Renal cortical epithelial cell (primary cell): ENCODE measurements around the gene CYFIP2. TPM values are rescaled to one million over a fixed set of nuclear protein-coding genes. Genes with fewer than 3 reads are reported as not detected.

Experiments
- DNase-seq: peaks from one replicate; pipeline ENCODE4 v3.0.0-alpha.2; 2011; ENCODE audit warnings: low read depth
- total RNA-seq: library from RNA; depleted of rRNA; stranded (reverse); fragments of >200 nt; gene quantifications from 2 replicates; pipeline ENCODE4 v1.2.3, GENCODE V29; 2014

The CYFIP2 gene
- total RNA-seq, 1 donor from 2014 or later, result 57.9 TPM

DNA sequence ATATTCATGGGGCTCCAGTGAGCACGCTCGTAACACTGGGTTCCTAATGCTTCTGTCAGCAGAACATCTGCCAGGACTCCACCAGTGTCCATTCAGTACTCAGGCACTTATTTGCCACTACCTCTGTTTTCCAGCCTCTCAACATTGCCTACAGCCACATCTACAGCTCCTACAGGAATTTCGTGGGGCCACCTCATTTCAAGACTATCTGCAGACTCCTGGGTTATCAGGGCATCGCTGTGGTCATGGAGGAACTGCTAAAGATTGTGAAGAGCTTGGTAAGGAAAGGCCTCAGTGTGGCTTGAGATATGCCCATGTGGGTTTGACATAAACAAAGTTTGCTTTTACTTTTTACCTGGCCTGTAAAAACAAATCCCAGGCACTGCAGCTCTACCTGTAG, 92.9 kb downstream of the CYFIP2 start:
- no peak for DNase-seq

DNA sequence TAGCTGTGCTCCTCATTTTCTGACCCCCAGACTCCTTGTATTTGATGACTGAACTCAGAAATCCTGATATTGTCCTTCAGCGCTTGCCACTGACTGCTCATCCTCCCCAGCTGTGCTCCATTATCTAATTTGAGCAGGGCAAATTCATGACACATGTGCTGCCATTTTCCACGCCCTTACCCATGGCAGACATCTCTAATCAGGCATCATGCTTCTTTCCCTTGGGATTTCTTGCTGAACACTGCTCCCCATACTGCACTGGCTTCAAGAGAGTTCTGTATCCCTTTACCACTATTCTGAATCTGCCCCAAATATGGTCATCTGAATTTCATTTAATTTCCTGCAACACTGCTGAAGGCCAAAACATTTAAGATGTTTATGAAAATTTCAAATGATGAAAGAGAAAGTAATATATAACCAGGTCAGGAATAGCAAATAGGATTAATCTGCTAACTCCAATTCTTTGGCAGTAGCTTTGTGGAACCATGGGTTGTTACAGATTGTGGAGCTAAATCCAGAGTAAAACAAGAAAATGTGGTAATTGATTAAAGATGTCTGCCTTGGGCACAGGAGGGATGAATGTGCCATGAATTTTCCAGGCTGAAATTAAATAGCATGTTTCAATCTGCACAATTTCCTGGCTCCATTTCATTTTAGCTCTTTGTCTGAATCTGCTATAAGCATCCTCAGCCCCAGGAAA, 93.6 kb downstream of the CYFIP2 start:
- DNase-seq, result no peak

DNA sequence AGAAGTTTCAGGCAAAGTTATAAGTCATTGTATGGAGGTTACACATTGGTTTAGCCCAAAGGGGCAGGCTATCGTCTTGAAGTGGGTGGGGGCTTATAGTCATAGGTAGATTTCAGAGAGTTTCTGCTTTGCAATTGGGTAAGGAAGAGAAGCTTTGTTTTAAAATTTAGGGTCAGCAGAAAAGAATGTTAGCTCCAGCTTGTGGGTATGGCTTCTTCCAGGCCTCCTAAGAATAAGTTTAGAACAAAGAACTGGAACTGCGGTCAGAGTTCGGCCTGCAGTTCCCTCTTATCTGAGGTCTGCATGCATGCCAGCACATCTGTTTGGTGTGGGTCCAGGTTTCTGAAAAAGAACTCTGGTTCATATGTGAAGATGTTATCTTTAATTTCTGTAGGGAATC, 96.1 kb downstream of the CYFIP2 start:
- no peak for DNase-seq

DNA sequence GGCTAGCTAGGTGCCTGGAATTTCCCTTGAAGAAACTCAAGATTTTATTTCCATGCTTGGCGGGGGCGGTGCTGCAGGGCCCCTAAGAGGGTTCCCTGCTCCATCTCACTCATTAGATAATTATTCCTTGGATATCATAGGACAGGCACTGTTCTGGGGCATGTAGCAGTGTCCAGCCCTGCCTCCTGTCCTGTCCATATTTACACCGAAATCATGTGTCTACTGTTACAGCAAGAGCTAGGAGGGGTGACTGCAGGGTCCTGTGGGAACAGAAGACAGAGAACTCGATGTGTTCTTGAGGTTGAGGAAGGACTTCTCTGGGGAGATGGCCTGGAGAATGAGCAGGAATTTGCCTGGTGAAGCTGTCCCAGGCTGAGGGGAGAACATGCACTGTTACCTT, 96.6 kb downstream of the CYFIP2 start:
- no peak for DNase-seq

DNA sequence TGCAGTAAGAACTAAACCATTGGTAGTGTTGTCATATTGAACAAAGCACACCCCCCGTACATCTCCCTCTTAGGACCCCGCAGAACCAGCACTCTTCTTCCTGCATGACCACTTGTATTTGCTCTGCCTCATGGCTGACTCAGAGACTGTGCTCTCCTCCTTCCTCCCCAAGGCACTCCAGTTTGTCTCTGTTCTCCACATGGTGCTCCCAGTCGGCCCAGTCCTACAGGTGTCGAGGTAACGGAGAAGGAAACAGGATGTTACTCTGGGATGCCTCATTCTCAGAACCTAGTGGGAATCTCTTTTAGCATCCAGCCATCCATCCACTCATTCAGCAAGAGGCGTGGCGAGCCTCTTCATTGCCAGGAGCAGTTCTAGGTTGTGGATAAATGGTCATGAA, 97.1 kb downstream of the CYFIP2 start:
- no peak for DNase-seq

DNA sequence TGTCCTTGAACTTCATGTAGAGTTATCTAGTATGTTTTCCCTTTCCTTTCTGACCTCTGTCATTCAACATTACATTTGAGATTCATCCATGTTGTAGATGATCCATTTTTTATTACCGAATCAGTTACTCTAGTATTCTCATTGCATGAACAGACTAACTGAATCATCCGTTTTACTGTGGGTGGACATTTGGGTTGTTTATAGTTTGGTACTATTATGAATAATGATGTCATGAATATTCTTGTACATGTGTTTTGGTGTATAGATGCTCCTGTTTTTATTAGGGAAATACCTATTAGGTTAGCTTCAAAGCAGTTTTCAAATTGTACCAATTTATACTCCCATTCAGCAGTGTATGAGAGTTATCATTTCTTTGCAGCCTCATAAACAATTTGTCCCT, 99.8 kb downstream of the CYFIP2 start:
- no peak for DNase-seq

DNA sequence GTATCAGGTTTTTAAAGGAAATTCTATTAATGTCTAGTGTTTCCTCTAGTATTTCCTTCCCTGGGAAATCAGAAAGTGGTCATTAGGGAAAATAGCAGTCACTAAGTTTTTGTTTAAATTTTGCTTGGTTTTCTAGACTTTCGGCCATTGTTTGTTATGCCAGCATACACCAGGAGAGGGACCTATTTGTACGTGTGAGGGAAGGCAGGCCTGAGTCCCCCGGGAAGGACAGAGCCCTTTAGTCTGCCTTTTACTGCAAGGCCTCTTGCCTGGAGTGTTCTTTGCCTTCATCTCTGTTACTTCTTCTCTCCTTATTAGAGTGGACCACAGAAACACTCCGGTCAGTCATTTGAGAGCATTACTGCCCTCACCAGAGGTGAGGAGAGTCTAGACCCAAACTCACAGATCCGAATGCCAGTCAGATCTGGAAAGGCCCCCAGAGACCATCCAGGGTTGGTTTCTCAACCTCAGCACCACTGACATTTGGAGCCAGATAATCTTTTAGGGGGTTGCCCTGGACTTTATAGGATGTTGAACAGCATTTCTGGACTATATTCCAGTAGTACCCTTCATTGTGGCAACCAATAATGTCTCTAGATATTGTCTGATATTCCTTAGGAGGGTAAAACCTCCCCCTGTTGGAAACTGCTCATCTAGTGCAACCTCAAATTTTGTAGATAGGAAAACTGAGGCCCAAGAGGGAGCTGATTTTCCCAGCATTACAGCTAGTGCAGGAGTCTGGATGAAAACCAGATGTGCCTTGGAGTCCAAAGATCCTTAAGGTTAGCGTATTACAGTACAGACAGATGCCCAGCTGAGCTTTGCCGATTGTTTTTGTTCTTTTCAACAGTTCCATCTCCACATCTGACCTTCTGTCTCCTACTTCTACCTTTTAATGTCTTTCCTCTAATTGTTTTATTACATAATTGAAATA, 101.1 kb downstream of the CYFIP2 start:
- peak; percentile 52 for DNase-seq

DNA sequence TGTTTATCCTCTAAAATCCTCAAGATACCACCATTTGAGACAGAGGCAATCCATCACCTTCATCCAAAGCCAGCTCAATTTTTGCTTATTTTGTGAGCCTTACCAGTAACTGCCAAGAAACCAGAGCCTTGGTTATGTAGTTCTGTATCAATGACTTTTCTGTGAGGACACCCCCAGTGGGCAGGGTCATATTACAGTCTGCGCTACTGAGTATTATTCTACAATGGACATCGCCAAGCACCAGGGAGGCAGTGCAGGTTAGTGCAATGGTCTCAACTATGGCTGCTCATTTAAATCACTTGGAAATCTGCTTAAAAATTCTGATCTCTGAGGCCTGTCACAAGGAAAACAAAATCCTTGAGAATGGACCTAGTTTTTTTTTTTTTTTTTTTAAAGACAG, 103.6 kb downstream of the CYFIP2 start:
- DNase-seq, result no peak

DNA sequence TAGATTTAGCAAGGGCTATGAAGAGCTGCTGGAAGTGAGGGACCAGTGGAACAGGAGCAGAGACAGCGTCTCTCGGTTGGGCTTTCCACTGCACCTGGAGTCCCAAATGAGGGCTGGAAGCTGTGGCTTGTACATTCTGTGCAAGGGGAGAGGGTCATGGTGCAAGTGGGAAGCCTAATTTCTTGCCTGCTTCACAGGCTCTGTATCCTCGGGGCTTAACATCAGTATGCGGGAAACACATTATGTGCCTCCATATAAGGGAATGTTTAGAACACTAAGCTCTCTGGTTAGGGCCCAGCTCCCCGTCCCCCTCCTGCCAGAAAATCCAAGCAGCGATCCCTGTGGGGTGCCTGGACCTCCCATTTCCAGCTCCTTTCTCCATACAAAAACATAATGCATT, 105.0 kb downstream of the CYFIP2 start:
- DNase-seq, result peak; percentile 78

DNA sequence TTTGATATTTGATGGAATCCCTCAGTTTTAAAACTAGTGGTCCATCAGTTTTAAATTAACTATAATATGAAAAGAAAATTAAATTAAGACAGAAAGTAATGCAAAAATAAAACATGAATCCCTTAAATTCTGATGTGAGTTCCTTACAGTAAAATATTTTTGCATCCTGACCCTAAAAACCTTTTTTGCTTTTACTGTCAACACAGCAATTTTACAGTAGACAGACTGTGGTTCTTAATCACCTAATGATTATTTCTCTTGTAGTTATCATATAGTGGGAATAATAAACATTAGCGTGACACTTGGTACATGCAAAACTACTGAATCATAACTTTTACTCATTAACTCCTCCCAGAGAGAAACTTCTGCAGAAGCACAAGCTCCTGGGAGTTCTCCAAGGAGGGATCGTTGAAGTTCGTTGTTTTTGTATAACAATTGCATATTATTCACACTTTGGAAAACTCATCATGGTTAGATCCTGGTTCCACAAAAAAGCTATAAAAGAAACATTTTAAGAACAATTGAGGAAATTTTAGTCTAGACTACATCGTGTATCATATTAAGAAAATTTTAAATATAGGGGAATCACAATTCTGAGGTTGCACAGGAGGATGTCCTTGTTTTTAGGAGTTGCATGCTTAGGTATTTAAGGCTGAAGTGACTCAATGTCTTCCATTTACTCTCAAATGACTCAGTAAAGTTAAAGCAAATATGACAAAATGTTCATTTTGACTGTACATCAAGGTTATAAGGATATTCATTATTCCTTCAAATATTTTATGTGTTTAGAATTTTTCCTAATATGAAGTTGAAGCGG, 105.9 kb downstream of the CYFIP2 start:
- peak; percentile 82 for DNase-seq

DNA sequence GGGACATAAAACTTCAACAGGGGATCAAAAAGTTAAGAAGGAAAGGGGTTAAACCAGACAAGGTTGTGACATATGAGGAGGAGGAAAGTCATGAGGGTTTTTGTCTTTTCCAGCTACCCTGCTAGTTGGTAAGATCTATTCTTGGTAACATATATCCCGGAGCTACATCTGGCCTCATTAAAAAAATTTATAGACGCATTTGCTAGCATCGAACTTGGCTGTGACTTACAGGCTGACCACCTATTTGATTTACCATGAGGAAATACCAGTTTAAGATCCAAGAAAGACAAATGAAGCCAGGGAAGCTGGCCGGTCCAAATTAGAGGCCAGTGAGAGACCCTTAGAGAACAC, 106.5 kb downstream of the CYFIP2 start:
- no peak for DNase-seq

DNA sequence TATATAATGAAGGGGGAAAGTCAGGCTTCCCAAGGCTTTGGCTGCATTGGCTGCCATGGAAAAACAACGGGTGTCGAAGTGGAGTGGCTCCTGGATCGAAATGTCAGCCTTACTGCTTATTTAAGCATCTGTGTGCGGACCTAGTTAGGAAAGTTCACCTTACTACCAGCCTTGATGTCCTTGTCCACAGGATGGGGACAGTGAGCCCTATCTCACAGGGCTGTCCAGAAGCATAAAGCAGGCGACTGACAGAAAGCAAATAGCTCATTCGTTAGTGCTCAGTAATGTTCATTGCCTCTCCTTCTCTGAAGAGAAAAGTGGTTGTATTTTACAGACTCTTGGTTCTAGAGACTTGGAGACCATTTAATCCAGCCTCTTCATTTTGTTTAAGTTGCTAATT, 112.6 kb downstream of the CYFIP2 start:
- no peak for DNase-seq

DNA sequence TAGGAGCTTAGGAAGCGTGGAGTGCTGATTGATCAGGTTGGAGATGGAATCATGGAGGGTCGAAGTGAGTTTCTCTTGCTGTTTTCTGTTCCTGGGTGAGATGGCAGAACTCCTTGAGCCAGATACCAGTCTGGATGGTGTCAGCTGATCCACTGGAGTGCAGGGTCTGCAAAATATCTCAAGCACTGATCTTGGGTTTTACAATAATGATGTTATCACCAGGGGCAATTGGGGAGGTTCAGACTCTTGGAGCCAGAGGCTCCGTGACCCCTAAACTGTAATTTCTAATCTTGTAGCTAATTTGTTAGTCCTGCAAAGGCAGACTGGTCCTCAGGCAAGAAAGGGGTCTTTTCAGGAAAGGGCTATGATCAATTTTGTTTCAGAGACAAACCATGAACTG, 114.1 kb downstream of the CYFIP2 start:
- DNase-seq, result no peak

DNA sequence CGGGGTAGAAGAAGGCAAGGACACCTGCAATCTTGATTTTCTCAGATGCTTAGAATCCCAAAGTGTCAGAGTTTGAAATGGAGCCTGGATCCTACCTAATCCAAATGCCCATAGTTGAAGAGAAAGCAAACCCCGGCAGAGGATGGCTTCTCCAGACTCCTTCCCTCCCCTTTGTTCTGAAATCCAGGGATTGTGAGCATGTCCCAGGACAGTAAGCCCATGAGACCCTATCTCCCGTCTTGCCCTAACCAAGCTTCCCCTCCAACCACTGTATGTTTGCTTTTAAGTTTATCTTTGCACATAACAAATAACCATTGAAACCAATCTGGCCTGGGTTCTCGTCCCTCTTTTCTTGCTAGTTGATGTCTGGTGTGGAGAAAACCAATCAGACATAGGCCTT, 115.8 kb downstream of the CYFIP2 start:
- no peak for DNase-seq

DNA sequence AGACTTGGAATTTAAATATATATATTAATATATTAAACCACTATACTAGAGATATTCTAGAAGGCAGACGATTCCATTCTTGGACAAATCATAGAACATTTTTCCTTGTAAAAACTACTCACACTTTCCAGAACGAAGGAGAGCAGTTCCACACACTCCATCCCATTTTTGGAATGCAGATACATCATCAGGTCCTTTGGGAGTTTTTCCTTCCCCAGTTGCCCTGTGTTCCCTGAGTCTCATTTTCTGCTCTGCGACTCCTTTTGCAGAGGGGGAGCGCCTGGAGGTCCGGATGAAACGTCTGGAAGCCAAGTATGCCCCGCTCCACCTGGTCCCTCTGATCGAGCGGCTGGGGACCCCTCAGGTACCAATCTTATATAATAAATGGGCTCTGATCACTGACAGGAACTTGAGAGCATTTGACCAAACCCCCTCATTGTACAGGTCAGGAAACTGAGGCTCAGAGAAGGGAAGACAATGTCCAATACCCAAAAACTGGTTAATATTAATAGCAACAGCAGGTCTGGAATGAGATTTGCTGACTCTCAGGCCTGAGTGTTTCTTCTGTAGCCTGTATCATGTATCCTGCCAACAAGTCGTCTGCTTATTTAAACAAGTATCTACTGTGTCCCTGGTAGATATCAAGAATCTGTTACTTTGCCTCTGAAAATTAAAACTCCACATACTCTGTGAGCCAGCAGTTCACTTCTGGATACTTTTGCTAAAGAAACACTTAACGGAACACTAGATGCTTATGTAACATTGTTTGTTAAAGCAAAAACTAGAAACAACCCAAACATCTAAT, 117.3 kb downstream of the CYFIP2 start:
- no peak for DNase-seq

DNA sequence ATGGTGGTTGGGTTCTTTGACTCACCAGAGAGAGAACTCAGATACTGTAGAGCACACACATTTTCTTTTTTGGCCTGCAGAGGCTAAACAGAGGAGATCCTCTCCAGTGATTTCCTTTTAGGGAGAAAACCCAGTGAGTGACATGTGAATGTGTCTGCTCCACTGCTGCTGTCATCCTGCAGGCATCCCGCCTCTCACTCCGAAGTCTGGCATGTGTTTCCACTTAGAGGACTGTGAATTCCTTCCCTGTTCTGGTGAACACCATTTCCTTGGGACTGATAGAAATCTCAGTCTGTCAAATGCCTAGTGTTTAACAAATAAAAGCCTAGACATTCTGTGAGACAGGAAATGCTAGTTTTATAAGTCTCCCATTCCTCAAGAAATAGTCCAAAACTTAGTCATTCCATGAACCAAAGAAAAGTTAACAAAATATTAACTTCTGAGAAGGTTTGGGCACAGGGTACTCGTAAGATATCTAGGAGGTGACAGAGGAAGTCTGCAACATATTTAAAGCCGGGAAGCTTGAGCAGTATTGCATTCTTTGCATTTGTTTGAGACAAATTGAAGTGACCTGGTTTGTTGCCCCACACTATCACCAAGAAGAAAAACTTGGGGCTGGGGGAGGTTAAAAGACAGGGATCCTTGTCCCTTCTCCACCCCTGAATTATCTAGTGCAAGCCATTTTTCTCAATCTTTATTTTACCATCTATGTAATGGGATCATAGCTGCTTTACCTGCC, 119.2 kb downstream of the CYFIP2 start:
- peak; percentile 97 for DNase-seq

DNA sequence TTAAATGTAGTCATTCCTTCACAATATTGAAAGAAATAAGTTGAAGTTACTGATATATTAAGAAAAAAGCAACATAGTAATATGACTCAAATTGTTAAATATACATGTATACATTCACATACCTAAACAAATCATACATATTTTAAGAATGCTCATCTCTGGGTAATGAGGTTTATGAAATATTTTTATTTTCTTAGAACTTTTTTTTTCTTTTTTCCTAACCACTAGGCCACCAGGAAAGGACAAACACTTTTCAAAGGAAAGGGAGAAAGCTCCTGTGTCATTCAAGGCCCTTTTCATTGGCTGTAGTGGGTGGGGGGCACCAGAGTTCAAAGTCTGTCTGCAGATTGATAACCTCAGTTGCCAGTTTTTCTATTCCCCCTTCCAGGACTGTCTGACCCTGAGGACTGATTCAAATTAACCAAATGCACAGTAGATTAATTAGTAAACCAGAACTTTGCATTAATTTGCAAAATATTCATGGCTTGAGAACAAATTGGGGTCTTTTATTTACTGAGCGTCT, 121.2 kb downstream of the CYFIP2 start:
- DNase-seq, result no peak

DNA sequence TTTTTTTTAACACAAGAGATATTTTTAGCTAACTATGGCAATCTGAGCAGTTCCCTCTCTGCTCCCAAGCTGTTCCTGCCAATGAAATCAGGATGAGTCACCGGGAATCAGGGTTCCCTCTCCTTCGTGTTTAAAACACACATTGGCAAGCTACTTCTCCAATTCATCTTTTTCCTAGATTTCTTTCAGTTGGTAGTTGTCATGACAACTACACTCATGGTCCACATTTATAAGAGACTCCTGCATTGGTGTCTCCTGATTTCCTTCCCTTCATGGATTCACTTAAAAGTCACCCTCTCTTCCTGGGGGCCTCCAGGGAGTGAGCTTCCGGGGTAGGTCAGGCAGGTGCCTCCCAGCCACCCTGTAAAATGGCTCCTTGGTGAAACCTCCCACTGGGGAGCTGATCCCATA, 121.8 kb downstream of the CYFIP2 start:
- DNase-seq, result peak; percentile 93

DNA sequence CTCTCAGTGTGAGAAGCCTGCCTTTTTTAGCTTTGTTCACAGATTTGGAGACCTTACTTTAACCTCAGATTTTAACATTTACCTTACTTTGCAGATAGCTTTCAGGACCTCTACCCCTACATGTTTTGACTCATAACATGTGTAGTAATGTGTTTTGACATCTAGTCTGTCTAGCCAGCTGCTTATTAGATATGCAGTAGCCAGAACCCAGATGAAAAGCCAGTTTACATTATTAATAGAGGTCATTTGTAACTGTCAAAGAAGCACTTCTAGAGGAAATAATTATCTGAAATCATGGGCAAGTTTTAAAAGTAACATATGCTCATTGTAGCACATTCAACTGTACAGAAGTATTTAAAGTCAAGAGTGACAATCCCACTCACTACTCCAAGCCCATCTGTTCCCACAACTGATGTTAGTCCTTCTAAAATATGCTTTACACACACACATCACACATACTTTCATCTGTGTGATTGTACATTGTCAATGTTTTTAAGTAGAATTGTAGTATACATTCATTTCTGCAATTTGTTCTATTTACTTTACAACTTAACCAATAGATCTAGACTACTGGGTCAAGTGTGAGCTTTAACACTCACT, 122.3 kb downstream of the CYFIP2 start:
- DNase-seq, result peak; percentile 17

DNA sequence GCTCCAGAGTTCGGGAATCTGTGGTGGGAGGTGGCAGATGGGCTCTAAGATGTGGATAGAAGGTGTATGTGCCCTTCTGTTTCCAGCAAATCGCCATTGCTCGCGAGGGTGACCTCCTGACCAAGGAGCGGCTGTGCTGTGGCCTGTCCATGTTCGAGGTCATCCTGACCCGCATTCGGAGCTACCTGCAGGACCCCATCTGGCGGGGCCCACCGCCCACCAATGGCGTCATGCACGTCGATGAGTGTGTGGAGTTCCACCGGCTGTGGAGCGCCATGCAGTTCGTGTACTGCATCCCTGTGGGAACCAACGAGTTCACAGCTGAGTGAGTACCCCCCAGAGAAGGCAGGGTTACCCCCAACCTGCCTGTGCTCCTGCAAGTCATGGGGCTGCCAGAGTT, 123.2 kb downstream of the CYFIP2 start:
- DNase-seq, result no peak
